Stimulated activated naive CD4-positive, alpha-beta T cell (primary cell): ENCODE data around the gene FBXW4.

Source experiments
- DNase-seq, 6 experiments: peaks; one replicate each; lab custom pipeline; 2025; lab: John Stamatoyannopoulos, UW

The FBXW4 gene

DNA sequence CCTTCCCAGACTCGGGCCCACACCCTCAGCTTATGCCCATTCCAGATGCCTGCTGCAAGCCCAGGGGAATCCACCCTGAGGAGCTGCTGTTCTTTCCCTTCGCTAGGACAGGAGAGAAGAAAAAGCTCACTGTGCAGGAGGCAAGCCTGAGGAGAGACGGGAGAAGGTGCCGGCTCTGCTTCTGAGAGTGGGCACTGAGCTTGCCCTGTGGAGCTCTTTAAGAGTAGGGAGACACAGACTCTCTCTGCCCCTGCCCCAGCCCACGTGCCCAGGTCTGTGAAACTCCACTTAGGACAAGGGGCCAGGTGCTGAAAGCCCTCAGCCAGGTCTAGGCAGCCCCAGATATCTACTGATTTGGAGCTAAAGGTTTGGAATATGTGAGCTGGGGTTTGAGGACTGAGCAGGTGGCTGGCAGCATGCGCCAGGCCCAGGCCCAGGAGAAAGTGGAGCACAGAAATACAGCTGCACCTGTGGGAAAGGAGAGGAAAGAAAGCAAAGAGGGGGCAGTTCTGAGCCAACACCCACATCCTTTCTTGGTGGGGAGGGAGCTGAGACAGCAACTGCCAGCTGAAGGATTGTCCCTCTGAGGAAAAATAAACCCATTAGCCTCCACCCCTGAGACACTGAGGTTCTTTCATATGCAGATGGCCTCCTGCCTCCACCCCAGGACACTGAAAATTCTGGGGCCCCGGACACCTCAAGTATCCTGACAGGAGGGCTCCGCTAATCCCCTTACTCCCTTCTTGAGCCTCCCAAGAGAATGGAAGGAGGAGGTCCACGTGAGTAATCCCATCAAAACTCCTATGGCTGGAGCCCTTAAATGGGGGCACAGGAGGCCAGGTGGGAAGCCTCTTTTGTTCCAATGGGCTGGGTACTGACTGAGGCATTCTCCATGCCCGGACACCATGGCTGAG, 114.2 kb downstream of the FBXW4 start:
- no peak for DNase-seq

DNA sequence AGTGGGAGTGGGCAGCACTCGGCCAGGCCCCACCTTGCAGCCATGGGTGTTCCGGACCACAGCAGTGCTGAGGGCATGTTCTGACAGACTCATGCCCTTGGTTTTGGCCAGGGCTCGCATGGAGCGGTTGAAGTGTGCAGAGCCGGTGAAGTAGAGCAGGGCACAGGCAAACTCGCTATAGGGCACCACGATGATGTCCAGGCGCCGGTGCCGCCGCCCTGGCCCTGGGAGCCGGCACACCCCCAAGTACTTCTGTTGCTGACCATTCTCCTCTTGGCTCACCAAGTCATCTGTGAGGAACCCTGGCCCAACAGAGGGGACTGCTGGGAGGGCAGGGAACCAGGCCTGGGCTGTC, 115.5 kb downstream of the FBXW4 start:
- DNase-seq, result no peak

DNA sequence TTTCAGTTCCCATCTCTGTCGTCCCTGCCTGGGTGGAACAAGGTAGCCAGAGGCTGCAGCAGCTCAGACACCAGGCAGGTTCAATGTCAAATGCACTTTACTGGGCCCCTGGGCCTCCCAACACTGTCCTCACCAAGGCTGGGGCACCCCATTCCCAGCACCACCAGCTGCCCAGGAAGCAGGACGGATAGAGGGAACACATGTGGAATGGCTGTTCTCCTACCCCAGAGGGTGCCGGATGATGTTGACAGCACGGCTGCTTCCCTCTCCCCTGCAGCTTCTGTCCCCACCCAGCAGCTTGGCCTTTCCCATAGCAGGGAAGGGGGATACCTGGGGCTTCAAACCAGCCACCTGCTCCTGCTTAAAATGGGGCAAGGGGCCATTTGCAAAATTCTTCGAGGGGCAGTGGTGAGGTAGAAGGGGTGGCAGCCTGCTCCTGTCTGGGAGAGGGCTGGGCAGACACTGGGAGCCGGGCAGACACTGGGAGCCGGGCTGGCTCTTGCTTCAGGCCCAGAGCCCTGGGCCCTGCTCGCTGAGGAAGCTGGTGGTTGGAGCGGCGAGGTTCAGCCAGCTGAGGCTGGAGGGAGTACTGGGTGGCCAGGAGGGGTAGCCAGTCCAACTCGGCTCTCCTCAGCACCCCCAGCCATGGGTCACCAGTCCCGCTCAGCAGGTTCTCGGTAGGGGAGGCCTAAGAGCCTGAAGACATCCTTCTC, 116.0 kb downstream of the FBXW4 start:
- DNase-seq, result no peak

DNA sequence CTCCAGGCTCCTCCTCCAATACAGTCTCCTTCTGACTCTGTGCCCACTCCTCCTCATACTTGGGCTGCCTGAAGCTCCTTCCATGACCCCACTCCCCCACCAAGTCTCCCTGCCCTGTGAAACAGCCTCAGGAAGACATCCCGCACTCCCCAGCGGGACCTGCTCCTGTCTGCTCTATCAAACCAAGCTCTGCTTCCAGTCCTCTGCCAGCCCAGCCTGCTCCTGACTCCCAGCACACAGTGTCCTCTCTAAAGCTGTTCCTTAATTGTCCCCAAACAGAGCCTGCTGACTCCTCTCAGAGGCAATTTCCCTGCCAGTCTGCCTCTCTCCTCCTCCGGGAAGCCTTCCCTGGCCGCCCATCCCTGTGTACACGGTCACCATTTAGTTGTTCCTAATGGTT, 116.8 kb downstream of the FBXW4 start:
- no peak for DNase-seq

DNA sequence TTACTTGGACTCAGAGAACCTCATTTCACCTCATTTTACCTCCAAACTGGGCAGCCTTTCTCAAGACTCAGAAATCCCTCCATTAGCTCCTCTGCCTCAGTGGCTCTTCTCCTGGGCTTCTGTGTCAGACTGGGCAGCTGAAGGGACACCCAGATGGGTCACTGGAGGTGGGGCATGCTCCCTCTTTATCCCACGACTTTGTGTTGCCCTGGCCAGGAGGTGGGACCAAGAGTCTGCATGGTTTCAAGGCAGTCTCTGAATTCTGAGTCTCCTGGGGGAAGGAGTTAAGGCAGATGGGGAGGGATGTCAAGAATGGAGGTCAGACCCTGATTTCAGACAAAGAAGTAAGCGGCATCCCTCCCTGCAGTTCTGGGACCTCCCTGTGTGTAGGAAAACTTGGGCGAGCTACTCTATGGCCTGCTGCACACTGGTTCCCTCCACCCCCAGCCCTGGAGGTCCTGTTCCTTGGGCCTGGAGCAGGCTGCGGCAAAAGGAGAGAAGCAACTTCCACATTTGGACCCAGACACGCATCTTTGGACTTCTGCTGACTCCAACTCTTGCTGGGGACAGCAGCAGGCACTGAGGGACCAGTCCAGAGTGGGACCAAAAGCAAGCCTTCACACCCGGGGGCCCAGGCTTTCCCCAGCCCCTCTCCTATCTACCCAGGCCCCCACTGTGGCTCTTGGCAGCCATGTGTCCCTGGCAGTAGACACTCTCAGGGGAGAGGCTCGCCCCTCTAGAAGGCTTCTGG, 117.7 kb downstream of the FBXW4 start:
- DNase-seq, result no peak

DNA sequence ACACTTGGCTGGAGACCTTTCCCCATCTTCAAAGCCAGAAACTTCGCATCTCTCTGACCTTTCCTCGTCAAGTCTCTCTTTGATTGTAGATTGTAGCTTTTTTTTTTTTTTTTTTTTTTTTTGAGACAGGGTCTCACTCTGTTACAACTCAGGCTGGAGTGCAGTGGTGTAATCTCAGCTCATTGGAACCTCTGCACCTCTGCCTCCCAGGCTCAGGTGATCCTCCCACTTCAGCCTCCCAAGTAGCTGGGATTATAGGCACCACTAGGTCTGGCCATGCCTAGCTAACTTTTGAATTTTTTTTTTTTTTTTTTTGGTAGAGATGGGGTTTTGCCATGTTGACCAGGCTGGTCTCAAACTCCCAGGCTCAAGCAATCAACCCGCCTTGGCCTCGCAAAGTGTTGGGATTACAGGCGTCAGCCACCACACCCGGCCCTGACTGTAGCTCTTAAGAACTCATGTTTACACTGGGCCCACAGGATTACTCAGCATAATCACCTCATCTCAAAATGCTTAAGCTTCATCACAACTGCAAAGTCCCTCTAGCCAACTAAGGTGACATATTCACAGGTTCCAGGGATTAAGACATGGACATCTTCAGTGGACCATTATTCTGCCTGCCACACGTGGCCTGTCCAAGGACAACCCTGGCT, 118.6 kb downstream of the FBXW4 start:
- no peak for DNase-seq

DNA sequence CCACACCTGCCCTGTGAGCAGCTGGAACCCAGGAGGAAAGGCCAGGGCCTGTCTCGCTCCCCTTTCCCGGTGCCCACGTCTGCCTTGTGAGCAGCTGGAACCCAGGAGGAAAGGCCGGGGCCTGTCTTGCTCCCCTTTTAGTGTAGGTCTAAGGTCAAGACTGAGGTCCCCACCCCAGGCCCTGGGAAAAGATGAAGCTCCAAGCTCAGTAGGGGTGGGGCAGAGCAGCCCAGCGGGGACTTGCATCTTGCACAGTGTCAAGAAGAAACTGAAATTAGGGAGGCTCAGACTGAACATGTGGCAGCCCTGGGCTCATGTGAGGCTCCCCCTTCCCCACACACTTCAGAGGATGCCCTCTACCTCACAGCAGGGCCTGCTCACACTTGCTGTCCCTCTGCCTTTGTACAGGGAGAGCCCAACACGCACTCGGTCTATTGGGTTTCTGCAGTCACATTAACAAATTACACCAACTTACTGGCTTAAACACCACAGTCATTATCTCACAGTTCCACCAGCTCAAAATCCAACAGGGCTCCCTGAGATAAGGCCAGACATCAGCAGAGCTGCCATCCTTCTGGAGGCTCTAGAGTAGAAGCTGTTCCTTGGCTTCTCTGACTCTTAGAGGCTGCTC, 119.3 kb downstream of the FBXW4 start:
- DNase-seq, result no peak

DNA sequence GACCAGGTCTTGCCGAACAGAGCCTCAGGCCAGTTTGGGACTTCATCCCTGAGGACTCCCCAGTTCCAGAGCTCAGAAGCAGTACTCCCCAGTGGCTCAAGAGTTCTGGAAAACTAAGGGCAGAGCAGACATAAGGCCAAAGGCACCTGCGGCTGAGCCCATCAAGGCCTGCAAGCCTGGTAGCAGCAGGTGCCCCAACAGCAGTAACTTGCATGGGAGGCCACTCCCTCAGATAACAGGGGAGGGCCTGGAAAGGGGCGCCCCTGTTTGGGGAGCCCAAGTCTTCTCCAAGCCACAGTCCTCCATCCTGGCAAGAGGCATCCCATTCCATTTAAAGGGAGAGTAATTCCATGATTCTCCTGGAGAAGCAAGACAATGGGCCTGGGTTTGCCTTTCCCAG, 119.9 kb downstream of the FBXW4 start:
- DNase-seq, result no peak

DNA sequence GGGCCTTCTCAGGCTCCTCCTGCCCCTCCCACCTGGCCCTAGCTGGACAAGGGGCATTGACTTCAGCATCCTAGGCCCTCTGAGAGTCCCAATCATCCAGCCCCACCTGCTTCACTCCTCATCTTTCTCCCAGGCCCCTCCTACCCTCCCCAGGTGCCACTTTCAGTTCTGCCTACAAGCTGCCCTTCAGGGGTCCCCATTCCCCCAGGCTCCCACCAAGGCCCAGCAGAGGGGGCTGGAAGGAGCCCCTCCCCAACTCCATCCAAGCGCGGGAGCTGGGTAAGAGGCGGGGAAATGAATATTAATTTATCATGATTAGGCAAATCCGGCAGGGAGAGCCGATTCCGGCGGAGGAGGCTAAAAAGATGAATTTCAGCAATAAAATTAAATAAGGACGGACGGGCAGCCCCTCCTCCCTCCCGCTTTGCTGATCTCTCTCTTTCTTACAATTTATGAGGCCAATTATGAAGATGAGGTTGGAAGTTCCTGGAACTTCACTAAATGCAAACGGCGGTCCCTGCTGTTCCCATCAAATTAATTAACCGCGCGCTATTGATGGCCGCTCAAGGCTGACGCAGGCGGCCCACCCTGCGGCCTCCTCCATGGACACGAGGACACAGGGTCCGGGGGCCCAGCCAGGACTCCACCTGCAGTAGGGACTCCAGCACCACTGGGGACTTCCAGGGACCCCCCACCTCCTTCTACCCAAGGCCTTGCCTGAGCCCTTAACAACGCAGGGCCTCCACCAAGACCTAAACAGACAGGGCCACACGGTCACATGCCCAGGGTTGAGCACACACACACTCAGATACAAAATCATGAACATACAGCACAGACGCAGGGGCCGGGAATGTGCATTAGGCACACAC, 120.9 kb downstream of the FBXW4 start:
- no peak for DNase-seq

DNA sequence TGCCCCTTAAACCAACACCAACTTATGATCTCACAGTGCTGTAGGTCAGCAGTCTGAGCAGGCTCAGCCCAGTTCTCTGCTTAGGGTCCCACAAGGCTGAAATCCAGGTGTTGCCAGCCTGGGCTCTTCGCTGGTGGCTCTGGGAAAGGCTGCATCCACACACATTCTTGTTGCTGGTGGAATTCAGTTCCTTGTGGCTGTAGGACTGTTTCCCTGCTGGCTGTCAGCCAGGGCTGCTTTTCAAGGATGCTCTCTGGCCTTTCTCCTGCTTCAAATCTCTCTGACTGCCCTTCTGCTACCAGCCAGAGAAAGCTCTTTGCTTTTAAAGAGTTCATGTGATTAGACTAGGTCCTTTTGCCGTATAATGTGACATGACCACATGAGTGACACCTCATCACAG, 122.2 kb downstream of the FBXW4 start:
- DNase-seq, result no peak

DNA sequence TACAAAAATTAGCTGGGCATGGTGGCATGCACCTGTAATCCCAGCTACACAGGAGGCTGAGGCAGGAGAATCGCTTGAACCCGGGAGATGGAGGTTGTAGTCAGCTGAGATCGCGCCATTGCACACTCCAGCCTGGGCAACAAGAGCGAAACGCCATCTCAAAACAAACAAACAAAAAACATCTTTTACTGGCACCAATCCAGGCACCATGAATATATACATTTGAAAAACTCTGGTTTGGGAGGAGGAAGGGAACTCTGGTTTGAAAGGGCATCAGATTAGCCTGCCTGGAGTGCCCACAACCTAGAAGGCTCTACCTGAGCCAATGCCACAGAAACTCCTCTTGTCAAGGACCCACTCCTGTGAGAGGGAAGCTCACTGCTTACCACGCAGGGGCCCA, 122.8 kb downstream of the FBXW4 start:
- DNase-seq, result no peak

DNA sequence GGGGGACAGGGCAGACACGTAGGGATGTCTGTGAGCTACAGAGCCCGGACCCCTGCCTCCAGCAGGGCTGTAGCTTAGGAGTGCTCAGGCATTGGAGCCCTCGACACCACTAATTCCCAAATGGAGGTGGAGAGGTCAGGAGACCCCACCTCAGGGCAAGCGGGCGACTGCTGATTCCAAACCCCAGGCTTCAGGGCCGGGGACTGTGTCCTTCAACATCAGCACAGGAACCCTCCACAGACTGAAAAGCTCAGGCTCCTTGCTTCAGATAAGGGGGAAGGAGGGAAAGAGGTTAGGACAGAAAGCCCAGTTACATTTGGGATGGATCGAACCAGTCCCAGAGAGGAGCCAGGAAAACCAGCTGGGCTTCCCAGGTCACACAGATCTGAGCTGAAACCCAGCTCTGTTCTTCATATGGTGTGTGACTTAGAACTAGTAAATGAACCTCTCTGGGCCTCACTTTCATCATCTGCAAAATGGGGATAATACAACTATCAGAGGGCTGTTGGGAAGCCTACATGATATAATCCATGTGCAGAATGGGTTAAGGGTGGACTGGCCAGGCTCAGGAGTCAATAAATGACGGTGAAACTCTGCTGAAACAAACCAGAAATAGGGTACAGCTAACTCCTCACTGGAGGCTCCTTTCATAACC, 123.6 kb downstream of the FBXW4 start:
- no peak for DNase-seq

DNA sequence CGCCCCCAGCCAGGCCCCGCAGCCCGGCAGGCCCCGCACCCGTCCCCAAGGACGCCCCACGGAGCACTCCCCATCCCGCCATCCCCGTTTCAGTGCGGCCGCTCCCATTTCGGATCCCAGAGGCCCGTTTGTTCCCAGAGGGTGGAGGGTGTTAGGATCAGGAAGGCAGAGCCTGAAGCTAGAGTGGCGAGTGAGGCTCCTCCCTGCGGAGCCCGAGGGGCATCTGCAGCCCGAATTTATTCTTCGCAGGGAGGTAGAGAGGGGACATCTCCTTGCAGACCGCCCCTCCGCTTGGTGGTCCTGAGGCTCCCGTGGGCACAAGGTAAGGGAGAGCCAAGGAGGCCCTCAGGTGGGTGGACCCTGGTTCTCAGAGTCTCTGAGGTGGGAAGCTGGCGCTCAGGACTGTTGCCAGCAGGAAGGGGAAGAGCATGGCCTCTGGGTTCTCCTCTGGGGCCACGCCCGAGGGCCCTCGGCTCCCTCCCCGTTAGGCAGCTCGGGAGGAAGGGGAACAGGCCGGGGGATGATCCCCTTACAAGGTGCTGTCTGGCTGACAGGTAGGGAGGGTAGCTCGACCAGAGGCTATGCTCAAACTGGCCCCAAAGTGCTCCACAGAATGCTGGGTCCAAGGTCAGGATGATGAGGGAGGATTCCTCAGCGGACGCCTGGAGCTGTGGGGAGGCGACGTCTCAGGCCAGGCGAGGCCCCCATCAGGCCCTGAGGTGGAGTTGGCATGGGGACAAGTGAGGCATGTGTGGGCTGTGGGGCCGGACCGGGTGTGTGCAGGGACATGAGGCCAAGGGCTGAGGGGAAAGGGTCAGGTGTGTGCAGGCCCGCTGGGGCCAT, 124.3 kb downstream of the FBXW4 start:
- DNase-seq, result no peak

DNA sequence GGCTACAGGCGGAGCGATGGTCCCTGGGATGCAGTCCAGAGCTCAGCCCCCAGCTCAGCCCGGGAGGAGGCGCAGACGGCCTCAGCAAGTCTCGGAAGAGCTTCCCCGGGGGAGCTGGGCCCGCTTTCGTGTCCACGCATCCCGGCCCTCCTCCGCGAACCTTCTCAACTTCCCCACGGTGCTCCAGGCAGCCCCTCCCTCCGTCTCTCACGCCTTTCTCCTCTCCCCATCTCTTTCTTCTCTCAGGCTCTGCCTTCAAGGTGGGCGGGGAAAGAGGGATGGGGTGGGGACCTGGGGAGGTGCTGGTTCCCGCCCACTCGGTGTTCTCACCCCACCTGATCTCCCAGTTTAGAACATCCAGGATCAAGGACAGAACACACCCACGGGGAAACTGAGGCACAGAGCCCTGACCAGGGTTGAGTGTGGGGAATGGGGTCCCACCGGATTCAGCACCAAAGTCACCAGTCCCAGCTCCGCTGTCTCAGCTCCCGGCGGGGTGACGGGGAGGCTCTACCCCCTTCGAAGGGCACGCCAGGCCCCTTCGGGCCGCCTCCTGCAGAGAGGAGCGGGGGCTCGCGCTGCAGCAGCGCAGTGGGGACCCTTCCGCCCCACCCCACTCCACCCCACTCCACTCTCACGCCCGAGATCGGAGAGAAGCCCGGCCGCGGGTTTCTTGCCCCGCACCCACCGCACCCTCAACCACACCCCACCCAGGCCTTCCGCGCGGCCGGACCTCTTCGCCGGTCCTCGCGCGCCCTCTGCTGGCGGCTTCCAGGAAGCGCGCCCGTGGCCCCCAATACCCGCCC, 125.1 kb downstream of the FBXW4 start:
- DNase-seq, result peak; percentile 44 to 82 (median 71)

DNA sequence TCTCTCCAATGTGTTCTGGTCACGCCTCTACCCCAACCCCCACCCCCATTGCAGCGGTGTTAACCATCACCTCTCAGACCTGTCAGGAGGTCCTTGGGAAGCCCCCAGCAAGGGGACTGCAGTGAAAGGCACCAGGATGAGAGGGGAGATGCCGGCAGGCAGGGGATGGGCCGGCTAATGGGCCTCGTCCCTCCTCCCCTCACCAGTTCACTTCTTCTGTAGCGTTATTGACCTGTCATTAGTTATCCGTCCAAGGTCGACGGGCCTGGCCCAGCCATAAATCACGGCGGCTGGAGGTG, 125.7 kb downstream of the FBXW4 start:
- DNase-seq, result no peak

DNA sequence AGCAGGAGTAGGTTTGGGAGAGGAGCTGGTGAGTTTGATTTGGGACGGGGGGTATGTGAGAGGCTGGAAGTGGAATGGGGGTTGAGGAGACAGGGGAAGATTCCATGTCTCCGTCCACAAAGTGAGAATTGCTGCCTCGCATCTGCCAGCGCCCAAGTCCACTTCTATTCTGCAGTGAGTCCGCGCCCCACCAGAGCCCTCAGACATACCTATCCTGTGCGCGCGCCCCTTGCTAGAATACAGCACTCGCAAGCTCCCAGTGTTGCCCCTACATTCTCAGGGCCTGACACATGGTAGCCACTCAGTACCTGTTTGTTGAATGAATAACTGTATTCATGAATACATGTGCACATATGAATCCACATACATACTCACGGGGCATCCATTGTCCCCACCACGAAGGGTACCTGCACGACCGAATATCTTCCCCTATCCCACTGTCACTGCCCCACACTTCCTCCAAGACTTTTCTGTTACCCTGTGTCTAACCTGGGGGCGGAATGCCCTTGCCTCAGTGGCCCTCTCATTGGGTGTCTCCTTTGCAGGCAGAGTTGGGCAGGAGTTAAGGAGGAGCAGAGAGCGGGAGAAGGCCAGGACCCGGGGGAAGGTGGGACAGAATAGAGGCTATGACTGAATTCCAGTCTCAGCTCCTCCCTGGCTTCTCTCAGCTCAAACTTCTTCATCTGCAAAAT, 126.8 kb downstream of the FBXW4 start:
- DNase-seq, result no peak

DNA sequence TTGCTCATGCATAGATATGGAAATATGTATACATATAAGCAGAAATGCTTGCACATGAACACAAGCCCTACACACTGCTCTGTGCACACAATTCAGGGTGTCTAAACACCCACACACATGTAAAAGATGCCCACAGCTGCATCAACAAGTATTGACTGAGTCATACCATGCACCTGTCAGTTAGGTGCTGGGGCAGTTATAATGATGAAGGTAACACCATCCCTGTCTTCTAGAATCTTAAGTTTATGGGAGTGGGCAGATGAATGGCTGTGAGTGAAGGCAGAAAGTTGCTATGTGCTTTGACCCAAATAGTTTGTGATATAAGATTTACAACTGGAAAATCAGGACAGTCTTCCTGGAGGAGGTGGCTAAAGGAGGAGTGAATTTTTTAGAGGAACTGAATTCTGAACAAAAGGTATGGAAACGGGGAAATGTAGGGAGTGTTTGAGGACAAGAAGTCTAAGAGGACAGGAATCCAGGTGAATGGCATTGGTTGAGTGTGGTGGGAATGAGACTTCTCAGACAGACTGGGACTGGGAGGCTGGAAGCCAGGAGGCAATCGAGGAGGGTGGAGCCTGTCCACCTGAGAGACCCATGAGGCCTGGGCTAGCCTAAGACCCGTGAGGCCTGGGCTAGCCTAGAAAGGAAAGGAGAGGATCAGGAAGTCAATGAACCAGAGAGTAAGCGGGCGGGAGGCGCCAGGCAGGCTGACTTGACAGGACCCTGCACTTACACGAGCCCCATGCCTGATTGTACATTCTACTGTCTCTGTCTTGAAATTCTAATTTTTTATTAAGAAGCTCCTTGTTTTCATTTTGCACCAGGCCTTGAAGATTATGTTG, 127.6 kb downstream of the FBXW4 start:
- no peak for DNase-seq
